ENCODE data around the gene TMEM175.

The TMEM175 gene

DNA sequence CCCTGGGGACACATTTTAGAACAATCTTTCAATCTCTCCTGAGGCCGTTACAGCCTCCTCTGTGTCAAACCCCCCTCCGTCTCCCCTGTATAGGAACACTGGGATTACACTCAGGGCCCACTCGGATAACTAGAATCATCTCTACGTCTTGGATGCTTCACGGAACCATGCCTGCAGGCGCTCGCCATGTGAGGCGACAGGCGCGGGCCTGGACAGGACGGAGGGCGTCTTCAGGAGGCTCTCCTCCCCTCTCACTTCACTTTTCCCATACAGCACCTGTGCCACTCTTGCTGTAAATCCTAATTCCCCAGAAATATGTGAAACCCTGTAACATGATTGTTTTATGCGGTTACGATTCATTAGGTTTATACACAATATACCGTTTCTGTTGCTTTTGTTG lies 50.6 kb downstream of the TMEM175 start:
- TF ChIP-seq, protein P1, sequence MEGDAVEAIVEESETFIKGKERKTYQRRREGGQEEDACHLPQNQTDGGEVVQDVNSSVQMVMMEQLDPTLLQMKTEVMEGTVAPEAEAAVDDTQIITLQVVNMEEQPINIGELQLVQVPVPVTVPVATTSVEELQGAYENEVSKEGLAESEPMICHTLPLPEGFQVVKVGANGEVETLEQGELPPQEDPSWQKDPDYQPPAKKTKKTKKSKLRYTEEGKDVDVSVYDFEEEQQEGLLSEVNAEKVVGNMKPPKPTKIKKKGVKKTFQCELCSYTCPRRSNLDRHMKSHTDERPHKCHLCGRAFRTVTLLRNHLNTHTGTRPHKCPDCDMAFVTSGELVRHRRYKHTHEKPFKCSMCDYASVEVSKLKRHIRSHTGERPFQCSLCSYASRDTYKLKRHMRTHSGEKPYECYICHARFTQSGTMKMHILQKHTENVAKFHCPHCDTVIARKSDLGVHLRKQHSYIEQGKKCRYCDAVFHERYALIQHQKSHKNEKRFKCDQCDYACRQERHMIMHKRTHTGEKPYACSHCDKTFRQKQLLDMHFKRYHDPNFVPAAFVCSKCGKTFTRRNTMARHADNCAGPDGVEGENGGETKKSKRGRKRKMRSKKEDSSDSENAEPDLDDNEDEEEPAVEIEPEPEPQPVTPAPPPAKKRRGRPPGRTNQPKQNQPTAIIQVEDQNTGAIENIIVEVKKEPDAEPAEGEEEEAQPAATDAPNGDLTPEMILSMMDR (IDR thresholded peaks at IDR 0.05; ENCODE audit: low read depth, low read length) = no peak
- no peak overlapping the region for H3K4me3 ChIP-seq (ENCODE audit: low read depth, low read length)

DNA sequence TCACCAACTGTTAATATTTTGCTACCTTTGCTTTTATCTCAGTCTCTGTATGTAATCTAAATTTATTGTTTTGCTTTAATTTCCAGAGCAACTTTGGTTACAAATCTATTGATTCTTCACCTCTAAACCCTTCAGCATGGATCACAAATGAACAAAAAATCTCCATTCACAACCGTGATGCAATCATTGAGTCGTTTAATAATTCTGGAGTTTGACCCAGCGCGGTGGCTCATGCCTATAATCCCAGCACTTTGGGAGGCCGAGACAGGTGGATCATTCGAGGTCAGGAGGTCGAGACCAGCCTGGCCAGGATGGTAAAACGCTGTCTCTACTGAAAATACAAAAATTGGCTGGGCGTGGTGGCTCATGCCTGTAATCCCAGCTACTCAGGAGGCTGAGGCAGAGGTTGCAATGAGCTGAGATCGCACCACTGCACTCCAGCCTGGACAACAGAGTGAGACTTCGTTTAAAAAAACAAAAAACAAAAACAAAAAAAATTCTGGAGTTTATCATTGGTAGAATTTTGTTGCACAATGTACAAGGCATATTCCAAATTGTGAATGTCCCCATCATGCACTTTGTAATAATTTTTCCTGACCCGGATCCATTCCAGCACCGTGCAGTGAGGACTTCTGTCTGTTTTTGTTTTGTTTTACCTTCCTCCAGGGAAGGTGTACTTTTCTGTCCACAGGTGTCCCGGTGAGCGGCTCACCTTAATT lies 52.2 kb downstream of the TMEM175 start:
- no peaks in the 10 kb centered on the region for H3K36me3 ChIP-seq
- TF ChIP-seq, protein P1 (IDR thresholded peaks at IDR 0.05; ENCODE audit: low read depth, low read length) = no peak
- H3K9me3 ChIP-seq = no peaks in the 10 kb centered on the region
- H3K4me1 ChIP-seq = no peaks in the 10 kb centered on the region
- H3K27me3 ChIP-seq = peaks cover 14% of the 10 kb centered on the region
- no peak overlapping the region for H3K4me3 ChIP-seq (ENCODE audit: low read depth, low read length)
- no peak for DNase-seq

More for the DNA sequence above, 50.6 kb downstream of the TMEM175 start:
- no peak for DNase-seq
- Histone ChIP-seq H3K36me3 (no peaks in the 10 kb centered on the region), H3K9me3 (no peaks in the 10 kb centered on the region), H3K4me1 (no peaks in the 10 kb centered on the region), H3K27me3 (peaks cover 14% of the 10 kb centered on the region)

DNA sequence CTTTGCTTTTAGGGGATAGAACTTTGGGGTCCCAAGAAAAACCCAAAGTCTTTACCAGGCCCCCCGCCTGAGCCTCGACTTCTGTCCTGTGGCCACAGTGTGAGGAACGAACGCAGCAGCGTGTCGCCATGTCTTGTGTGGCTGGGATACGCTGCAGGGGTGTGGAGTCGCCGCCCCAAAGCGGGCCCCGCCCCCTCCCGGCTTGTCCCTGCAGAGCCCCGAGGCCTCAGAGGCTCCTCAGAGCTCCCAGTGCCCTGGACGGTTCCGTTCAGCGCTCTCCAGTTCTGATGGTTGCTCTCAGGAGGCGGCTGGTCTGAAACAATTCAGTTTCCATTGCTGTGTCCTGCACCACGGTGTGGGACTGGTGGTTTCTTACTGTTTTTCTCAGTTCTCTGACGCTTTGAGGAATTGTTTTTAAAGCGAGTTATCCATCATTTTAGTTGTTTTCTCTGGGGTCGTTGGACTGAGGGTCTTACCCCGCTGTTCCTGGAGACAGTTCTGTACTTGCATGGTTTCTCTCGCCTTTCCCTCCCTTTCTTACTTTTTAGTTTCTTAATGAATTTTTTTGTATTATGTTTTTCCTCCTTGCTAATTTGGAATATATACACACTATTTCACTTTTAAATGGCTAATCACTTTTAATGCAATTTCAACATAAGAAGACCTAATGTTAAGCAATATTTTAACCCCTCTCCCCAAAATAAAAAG lies 53.0 kb downstream of the TMEM175 start:
- Histone ChIP-seq H3K36me3 (no peaks in the 10 kb centered on the region), H3K4me1 (no peaks in the 10 kb centered on the region), H3K27me3 (peaks cover 14% of the 10 kb centered on the region), H3K9me3 (no peaks in the 10 kb centered on the region), H3K4me3 (ENCODE audit: low read depth, low read length) (no peak overlapping the region)
- TF ChIP-seq, protein P1 (IDR thresholded peaks at IDR 0.05; ENCODE audit: low read depth, low read length) = no peak
- peak; percentile 32 for DNase-seq

DNA sequence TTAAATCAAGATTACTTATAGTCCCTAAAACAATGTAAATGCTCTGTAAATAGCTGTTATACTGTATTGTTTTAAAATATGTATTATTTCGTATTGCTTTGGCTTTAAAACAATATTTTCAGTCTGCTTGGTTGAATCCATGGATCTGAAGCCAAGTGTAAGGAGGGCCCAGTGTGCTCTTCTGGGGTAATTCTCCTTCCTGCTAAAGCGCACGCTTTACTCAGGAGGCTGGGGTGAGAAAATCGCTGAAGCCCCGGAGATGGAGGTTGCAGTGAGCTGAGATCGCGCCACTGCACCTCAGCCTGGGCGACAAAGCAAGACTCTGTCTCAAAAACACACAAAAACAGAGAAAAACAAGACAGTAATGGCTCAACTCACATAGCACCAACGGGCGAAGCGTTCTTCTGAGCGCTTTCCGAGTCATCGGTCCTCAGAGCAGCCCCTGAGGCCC lies 54.2 kb downstream of the TMEM175 start:
- Histone ChIP-seq H3K4me3 (ENCODE audit: low read depth, low read length) (peak overlapping the region; percentile 46), H3K4me1 (no peaks in the 10 kb centered on the region), H3K27me3 (peaks cover 14% of the 10 kb centered on the region), H3K9me3 (no peaks in the 10 kb centered on the region), H3K36me3 (no peaks in the 10 kb centered on the region)
- no peak for DNase-seq
- TF ChIP-seq, protein P1 (IDR thresholded peaks at IDR 0.05; ENCODE audit: low read depth, low read length) = no peak

DNA sequence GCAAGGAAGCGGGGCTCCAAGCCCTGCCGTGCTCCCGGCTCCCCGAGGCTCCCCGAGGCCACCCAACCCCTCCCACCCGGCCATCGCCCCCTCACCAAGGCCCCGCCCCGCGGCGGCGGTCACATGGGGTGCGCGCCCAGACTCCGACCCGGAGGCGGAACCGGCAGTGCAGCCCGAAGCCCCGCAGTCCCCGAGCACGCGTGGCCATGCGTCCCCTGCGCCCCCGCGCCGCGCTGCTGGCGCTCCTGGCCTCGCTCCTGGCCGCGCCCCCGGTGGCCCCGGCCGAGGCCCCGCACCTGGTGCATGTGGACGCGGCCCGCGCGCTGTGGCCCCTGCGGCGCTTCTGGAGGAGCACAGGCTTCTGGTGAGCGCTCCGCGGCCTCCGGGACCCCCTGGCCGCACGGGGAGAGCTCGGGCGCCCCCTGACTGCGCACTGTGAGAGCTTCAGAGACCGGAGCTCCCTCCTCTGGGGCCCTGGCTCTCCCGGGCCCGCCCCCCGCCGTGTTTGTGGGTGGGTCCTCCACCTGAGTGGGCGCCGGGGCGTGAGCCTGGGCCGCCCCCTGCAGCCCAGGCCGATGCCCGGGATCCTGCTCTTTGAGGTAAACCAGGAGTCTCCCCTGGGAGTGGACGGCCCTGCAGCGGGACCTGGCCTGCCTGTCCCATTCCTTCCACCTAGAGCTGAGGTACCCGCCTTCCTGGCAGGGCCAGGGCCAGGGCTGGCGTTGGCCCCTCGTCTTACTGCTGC lies 54.8 kb downstream of the TMEM175 start, which contains the start of gene IDUA:
TSS of gene IDUA (plus strand) at position 166 of the 745 bp plus-strand sequence. CDS start at position 207, 41 bp downstream.
- Histone ChIP-seq H3K4me1 (no peaks in the 10 kb centered on the region), H3K4me3 (ENCODE audit: low read depth, low read length) (peak within 1 kb of the TSS; percentile 46), H3K27me3 (peaks cover 14% of the 10 kb centered on the region), H3K36me3 (no peaks in the 10 kb centered on the region), H3K9me3 (no peaks in the 10 kb centered on the region)
- TF ChIP-seq, protein P1 (IDR thresholded peaks at IDR 0.05; ENCODE audit: low read depth, low read length) = peak; percentile 53
- peak; percentile 82 for DNase-seq
